ENCODE data around the gene RBBP8NL. TPM values are rescaled to one million over a fixed set of nuclear protein-coding genes. Genes with fewer than 3 reads are reported as not detected.

Gene RBBP8NL
- total and polyA plus RNA-seq, 9 of the 15 experiments (the other 6 are each of a cell fraction or from before 2014, with no cell fraction given): not detected

DNA sequence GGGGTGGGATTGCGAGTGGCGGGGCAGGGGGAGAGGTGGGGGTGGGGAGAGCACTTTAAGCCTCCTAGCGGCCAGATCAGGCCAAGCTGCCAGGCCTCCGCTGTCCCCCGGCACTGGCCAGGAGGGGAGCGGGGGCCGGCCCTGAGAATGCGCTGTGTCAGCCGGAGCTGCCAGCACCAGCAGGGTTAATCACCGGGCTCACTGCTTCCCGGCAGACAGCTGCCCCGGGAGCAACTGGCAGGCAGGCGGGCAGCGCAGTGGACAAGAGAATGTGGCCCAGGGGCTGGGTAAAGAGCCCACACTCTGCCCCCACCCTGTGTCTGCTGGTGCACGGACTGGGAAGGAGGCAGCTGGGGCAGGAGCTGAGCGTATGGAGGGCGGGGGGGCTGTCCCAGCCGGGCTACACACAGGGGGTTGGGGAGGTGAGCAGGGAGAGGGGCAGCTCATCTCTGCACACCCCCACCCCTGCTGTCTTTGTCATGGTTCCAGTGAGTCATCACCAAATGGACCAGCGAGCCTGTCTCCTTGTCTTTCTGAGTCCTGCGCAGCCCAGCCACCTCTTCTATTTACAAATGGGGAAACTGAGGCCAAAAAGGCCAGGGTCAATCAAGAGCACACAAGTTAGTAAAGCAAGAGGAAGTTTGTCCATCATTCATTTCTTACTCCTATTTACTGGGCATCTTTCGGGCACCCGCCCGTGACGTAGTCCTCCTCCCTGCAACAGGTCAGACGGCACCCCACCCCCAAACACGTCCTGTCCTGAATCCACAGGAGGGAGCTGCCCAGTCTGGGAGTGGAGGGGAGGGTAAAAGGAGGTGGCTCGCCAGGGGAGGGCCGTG, 58.1 kb downstream of the RBBP8NL start (continued):
- TF ChIP-seq, protein P1, sequence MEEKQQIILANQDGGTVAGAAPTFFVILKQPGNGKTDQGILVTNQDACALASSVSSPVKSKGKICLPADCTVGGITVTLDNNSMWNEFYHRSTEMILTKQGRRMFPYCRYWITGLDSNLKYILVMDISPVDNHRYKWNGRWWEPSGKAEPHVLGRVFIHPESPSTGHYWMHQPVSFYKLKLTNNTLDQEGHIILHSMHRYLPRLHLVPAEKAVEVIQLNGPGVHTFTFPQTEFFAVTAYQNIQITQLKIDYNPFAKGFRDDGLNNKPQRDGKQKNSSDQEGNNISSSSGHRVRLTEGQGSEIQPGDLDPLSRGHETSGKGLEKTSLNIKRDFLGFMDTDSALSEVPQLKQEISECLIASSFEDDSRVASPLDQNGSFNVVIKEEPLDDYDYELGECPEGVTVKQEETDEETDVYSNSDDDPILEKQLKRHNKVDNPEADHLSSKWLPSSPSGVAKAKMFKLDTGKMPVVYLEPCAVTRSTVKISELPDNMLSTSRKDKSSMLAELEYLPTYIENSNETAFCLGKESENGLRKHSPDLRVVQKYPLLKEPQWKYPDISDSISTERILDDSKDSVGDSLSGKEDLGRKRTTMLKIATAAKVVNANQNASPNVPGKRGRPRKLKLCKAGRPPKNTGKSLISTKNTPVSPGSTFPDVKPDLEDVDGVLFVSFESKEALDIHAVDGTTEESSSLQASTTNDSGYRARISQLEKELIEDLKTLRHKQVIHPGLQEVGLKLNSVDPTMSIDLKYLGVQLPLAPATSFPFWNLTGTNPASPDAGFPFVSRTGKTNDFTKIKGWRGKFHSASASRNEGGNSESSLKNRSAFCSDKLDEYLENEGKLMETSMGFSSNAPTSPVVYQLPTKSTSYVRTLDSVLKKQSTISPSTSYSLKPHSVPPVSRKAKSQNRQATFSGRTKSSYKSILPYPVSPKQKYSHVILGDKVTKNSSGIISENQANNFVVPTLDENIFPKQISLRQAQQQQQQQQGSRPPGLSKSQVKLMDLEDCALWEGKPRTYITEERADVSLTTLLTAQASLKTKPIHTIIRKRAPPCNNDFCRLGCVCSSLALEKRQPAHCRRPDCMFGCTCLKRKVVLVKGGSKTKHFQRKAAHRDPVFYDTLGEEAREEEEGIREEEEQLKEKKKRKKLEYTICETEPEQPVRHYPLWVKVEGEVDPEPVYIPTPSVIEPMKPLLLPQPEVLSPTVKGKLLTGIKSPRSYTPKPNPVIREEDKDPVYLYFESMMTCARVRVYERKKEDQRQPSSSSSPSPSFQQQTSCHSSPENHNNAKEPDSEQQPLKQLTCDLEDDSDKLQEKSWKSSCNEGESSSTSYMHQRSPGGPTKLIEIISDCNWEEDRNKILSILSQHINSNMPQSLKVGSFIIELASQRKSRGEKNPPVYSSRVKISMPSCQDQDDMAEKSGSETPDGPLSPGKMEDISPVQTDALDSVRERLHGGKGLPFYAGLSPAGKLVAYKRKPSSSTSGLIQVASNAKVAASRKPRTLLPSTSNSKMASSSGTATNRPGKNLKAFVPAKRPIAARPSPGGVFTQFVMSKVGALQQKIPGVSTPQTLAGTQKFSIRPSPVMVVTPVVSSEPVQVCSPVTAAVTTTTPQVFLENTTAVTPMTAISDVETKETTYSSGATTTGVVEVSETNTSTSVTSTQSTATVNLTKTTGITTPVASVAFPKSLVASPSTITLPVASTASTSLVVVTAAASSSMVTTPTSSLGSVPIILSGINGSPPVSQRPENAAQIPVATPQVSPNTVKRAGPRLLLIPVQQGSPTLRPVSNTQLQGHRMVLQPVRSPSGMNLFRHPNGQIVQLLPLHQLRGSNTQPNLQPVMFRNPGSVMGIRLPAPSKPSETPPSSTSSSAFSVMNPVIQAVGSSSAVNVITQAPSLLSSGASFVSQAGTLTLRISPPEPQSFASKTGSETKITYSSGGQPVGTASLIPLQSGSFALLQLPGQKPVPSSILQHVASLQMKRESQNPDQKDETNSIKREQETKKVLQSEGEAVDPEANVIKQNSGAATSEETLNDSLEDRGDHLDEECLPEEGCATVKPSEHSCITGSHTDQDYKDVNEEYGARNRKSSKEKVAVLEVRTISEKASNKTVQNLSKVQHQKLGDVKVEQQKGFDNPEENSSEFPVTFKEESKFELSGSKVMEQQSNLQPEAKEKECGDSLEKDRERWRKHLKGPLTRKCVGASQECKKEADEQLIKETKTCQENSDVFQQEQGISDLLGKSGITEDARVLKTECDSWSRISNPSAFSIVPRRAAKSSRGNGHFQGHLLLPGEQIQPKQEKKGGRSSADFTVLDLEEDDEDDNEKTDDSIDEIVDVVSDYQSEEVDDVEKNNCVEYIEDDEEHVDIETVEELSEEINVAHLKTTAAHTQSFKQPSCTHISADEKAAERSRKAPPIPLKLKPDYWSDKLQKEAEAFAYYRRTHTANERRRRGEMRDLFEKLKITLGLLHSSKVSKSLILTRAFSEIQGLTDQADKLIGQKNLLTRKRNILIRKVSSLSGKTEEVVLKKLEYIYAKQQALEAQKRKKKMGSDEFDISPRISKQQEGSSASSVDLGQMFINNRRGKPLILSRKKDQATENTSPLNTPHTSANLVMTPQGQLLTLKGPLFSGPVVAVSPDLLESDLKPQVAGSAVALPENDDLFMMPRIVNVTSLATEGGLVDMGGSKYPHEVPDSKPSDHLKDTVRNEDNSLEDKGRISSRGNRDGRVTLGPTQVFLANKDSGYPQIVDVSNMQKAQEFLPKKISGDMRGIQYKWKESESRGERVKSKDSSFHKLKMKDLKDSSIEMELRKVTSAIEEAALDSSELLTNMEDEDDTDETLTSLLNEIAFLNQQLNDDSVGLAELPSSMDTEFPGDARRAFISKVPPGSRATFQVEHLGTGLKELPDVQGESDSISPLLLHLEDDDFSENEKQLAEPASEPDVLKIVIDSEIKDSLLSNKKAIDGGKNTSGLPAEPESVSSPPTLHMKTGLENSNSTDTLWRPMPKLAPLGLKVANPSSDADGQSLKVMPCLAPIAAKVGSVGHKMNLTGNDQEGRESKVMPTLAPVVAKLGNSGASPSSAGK (IDR thresholded peaks at IDR 0.05): no peak
- TF ChIP-seq ZBTB17 (CRISPR knock-in tag; IDR thresholded peaks at IDR 0.05): no peak
- TF ChIP-seq ATF3 (IDR thresholded peaks at IDR 0.05): peak; percentile 75
- TF ChIP-seq ATF3 (CRISPR knock-in tag; conservative IDR thresholded peaks at IDR 0.05): no peak
- no peak for TF ChIP-seq ZFPM2 (CRISPR knock-in tag; IDR thresholded peaks at IDR 0.05)
- peak; percentile 9; the same call in 1 of the 2 replicates for TF ChIP-seq ZNF316 (IDR thresholded peaks at IDR 0.05)
- no peak for TF ChIP-seq NFRKB (IDR thresholded peaks at IDR 0.05; ENCODE audit: low read depth)
- 0 out of 2 replicates have a peak, but pooled peaks have one; percentile 3 for TF ChIP-seq NFE2 (IDR thresholded peaks at IDR 0.05; ENCODE audit: low read depth)
- TF ChIP-seq, protein P2, sequence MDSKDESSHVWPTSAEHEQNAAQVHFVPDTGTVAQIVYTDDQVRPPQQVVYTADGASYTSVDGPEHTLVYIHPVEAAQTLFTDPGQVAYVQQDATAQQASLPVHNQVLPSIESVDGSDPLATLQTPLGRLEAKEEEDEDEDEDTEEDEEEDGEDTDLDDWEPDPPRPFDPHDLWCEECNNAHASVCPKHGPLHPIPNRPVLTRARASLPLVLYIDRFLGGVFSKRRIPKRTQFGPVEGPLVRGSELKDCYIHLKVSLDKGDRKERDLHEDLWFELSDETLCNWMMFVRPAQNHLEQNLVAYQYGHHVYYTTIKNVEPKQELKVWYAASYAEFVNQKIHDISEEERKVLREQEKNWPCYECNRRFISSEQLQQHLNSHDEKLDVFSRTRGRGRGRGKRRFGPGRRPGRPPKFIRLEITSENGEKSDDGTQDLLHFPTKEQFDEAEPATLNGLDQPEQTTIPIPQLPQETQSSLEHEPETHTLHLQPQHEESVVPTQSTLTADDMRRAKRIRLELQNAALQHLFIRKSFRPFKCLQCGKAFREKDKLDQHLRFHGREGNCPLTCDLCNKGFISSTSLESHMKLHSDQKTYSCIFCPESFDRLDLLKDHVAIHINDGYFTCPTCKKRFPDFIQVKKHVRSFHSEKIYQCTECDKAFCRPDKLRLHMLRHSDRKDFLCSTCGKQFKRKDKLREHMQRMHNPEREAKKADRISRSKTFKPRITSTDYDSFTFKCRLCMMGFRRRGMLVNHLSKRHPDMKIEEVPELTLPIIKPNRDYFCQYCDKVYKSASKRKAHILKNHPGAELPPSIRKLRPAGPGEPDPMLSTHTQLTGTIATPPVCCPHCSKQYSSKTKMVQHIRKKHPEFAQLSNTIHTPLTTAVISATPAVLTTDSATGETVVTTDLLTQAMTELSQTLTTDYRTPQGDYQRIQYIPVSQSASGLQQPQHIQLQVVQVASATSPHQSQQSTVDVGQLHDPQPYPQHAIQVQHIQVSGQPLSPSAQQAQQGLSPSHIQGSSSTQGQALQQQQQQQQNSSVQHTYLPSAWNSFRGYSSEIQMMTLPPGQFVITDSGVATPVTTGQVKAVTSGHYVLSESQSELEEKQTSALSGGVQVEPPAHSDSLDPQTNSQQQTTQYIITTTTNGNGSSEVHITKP (IDR thresholded peaks at IDR 0.05; ENCODE audit: partially characterized antibody): peak; percentile 34

Data from K562 (cell line).